WERI-Rb-1 (cell line): ENCODE results near the gene IGSF23.

ENCODE experiments used
- DNase-seq: peaks from one replicate; pipeline ENCODE4 v3.0.0-alpha.2; 2020
- H3K27ac ChIP-seq: fragments of 250-450 bp; sonication (Bioruptor Pico); 2 replicates; pipeline ENCODE4 v1.5.1; 2020; ENCODE audit warnings: mild to moderate bottlenecking, moderate library complexity
- H3K27me3 ChIP-seq: fragments of 250-450 bp; sonication (Bioruptor Pico); 2 replicates; pipeline ENCODE4 v1.5.1; 2021; ENCODE audit warnings: mild to moderate bottlenecking, low read depth, moderate library complexity; ENCODE audit not compliant: insufficient read depth, severe bottlenecking
- H3K36me3 ChIP-seq: fragments of 250-450 bp; sonication (Bioruptor Pico); 2 replicates; pipeline ENCODE4 v1.5.1; 2020; ENCODE audit warnings: mild to moderate bottlenecking, moderate library complexity
- H3K4me3 ChIP-seq: 2 replicates; pipeline ENCODE4 v1.5.1; 2011; ENCODE audit warnings: low read depth, mild to moderate bottlenecking, control low read depth, low read length
- H3K9me3 ChIP-seq: fragments of 250-450 bp; sonication (Bioruptor Pico); 2 replicates; pipeline ENCODE4 v1.5.1; 2021; ENCODE audit warnings: mild to moderate bottlenecking, moderate library complexity; ENCODE audit not compliant: severe bottlenecking
- CTCF ChIP-seq: IDR thresholded peaks from 2 replicates; pipeline ENCODE4 v1.5.1; 2011; ENCODE audit warnings: low read depth, mild to moderate bottlenecking, control low read depth, inconsistent platforms, low read length

IGSF23 gene

GRCh38 chr19:44636439-44637389 is 23.4 kb downstream of the IGSF23 start:
- no peak overlapping the region for H3K4me3 ChIP-seq
- DNase-seq, result no peak
- no peak for TF ChIP-seq CTCF
- no peaks in the 10 kb centered on the region for H3K36me3 ChIP-seq
- H3K27ac ChIP-seq, result no peak overlapping the region
- H3K27me3 ChIP-seq, result no peaks in the 10 kb centered on the region
- H3K9me3 ChIP-seq, result no peaks in the 10 kb centered on the region

- Histone ChIP-seq H3K36me3 (no peaks in the 10 kb centered on the region), H3K9me3 (no peaks in the 10 kb centered on the region), H3K27ac (no peak overlapping the region), H3K27me3 (no peaks in the 10 kb centered on the region), H3K4me3 (no peak overlapping the region)
- no peak for DNase-seq
- no peak for TF ChIP-seq CTCF
These were observed 24.0 kb downstream of the IGSF23 start for GRCh38 chr19:44637390-44637764.

GRCh38 chr19:44640518-44640917 is 27.2 kb downstream of the IGSF23 start:
- no peaks in the 10 kb centered on the region for H3K36me3 ChIP-seq
- TF ChIP-seq CTCF, result no peak
- H3K27ac ChIP-seq, result no peak overlapping the region
- DNase-seq, result no peak
- H3K4me3 ChIP-seq, result no peak overlapping the region
- no peaks in the 10 kb centered on the region for H3K9me3 ChIP-seq
- no peaks in the 10 kb centered on the region for H3K27me3 ChIP-seq

GRCh38 chr19:44641501-44642265 is 28.3 kb downstream of the IGSF23 start:
- no peak overlapping the region for H3K27ac ChIP-seq
- no peaks in the 10 kb centered on the region for H3K27me3 ChIP-seq
- no peaks in the 10 kb centered on the region for H3K9me3 ChIP-seq
- H3K4me3 ChIP-seq, result no peak overlapping the region
- no peak for TF ChIP-seq CTCF
- DNase-seq, result no peak
- peaks cover 9% of the 10 kb centered on the region for H3K36me3 ChIP-seq

GRCh38 chr19:44642377-44642776 is 29.0 kb downstream of the IGSF23 start:
- Histone ChIP-seq H3K27me3 (no peaks in the 10 kb centered on the region), H3K27ac (no peak overlapping the region), H3K4me3 (no peak overlapping the region), H3K36me3 (peaks cover 12% of the 10 kb centered on the region), H3K9me3 (no peaks in the 10 kb centered on the region)
- TF ChIP-seq CTCF, result no peak
- no peak for DNase-seq
